ENCODE measurements around the gene LRRC36.

LRRC36 gene, protein sequence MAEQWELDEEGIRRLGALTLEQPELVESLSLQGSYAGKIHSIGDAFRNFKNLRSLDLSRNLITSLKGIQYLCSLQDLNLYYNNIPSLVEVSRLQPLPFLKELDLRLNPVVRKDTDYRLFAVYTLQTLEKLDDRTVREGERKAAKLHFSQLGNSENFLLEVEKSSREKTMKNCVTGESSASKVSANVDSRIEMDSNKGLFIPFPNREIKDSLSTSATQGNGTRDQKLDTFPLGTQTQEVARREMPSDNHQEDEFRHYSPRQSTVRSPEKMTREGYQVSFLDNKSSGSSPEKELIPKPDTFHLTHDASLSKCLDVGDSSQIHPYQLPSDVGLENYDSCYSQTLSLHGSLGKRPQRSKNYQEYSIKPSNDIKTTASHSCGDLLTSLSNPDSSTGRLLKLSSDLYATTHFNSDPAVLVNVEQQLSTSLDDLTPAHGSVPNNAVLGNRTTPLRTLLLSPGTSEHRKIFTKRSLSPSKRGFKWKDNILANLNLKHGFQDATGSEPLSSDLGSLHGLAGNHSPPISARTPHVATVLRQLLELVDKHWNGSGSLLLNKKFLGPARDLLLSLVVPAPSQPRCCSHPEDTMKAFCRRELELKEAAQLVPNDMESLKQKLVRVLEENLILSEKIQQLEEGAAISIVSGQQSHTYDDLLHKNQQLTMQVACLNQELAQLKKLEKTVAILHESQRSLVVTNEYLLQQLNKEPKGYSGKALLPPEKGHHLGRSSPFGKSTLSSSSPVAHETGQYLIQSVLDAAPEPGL

DNA sequence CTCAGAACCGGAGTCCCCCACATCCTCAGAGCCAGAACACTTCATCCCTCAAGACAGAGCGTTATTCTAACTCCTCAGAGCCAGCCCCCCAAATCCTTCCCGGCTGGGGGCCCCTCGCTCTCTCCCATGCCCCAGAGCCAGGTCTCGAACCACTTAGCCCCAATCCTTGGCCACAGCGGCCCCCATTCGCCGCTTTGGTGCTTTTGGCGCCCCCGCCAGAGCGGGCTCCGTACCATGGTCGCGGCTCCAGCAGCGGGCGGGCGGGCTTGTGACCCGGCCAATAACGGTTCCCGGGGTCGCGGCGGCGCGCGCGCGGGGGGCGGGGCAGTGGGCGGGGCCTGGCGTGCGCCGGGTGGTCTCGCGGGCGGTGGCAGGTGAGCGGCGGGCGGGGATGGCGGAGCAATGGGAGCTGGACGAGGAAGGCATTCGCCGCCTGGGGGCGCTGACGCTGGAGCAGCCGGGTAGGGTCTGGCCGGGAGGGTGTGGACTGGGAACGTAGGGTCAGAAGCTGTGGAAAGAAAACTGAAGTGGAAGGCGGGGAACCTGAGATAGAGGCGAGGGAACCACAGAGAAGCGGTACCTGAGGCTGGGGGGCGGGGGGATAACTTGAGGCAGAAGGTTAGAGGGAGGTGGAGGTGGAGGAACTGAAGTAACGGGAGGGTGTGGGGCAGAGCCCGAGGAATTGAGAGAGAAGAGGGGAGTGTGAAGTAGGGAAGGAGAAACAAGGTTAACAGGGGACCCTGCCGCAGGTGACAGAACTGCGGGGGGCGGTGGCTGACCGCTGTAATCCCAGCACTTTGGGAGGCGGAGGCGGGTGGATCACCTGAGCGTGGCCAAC lies at the start of gene LRRC36, which contains the start of gene KCTD19:
LRRC36 (plus strand) TSS at position 344 of the 838 bp plus-strand sequence; CDS start at position 392, 48 bp downstream.
KCTD19 (minus strand) TSS at position 270 of the 838 bp plus-strand sequence; CDS start at position 236, 34 bp downstream.
- DNase-seq (ENCODE audit: low spot score), result no peak

DNA sequence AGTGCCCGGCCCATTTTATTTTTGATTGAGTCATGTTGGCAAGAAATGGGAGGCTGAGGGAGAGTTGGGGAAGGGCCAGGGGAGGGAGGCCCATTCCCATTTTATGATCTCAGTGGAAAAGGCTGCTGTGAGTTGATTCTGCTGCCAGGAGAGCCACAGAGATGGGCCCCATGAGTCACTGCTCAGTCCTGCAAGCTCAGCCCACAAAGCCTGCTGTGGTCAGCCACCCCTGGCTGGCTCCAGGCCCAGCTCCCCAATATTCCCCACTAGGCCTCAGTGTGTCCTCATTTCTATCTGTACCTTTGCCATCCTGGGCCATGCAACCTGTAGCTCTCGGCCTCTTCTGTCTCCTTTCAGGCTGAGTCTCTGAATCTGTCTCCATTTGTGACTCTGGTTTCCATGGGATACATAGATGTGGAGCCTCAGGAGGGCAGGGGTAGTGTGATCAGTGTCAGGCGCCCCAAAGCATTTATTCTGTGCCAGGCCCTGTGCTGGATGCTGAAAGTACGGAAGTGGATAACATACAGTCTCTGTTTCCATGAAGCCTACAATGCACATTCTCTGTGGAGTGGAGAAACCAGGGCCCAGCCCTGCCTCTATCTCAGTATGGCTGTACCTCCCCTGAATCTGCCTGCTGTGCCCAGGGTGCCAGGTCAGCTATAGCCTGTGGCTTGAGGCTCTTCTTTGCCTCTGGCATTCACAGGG lies 49.2 kb upstream of the LRRC36 start:
- DNase-seq (ENCODE audit: low spot score), result no peak

DNA sequence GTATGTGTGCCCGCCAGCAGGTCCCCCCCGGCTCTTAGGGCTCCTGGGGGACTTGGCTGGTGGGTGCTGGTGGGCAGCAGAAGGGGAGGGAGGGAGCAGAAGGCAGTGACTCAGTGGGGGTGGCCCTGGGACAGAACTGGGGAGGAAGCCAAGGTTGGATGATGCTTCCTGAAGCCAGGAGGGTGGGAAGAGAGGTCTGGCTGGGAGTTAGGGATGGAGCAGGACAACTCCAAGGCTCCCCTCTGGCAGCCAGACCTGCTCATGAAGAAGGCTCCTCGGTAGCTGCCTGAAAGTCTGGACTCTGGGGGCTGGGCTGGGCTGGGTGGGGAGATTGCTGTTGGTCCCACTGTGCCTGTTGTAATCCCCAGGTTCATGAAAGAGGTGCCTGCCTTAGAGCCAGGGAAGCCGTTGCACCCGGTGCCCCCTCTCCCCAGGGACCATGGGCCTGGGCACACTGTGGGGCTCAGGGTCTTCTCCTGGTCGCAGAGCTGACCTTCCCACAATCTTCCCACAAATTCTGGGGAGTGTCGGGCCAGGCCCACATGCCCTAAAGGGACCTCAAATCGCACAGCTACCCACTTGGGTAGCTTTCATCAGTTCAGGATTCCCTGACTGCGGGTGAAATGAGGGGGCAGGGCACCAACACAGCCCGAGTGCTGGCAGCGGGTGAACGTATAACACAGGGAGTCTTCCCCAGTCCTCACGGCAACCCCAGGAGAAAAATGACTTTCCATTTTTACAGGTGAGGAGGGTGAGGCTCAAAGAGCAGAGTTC lies 48.4 kb upstream of the LRRC36 start:
- no peak for DNase-seq (ENCODE audit: low spot score)

DNA sequence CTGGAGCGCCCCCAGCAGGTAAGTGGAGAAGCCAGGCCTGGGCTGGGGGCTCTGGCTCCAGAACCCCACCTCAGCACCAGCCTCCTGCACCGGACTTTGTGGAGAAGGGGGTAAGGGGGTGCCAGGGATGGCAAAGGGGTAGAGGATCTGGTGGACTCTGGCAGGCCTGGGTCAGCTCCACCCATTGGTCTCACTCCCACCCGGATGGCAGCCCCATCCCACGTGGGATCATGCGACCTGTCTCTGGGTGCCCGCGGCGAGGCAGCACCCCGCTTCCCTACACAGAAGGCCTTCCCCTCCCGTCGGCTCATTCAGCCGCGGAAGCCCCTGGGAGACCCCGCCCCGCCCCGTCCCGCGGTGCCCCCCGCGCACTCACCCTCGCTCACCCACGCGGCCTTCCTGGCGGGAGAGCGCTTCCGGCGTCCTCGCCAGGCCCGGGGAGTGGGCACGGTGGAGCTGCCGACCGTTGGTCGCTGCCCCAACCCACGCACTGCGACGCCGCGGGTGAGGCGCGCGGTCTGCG lies 47.8 kb upstream of the LRRC36 start:
- DNase-seq (ENCODE audit: low spot score), result no peak

DNA sequence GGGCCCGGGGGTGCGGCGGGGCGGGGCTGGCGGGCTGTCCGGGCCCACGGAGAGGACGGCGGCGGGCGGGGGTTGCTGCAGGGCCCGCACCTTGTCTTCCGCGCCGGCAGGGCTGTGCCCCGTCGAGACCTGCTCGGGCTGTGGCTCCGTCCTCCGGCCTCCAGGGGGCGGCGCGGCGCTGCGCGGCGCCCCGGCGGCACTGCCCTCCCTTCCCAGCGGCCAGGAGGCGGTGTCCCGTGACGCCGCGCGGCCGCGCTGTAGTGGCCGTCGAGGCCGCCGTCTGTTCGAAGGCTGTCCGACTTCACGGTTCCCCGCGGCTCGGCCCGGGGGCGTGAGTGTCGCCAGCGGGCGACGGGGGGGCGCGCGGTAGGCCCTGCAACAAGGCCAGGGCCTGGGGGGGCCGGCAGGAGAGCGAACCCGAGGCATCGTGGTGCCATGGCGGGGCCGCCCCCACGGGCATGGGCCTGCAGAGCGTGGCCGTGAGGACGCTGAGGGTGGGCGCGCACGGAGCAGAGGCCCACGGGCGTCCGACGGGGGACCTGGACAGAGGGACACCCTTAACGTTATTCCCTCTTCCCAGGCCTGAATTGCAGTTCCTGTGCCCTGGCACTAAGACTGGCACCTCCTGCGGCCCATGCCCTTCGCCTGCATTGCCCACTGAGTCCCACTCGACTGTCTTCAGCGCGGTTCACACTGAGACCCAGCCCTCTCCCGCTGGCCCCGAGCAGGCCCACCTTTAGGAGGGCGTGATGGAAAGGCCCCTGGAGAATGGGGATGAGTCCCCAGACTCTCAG lies 47.1 kb upstream of the LRRC36 start, which contains the start of gene PLEKHG4:
PLEKHG4 (plus strand) TSS at position 237 of the 794 bp plus-strand sequence; CDS start at position 750, 513 bp downstream.
- DNase-seq (ENCODE audit: low spot score), result peak; percentile 21

DNA sequence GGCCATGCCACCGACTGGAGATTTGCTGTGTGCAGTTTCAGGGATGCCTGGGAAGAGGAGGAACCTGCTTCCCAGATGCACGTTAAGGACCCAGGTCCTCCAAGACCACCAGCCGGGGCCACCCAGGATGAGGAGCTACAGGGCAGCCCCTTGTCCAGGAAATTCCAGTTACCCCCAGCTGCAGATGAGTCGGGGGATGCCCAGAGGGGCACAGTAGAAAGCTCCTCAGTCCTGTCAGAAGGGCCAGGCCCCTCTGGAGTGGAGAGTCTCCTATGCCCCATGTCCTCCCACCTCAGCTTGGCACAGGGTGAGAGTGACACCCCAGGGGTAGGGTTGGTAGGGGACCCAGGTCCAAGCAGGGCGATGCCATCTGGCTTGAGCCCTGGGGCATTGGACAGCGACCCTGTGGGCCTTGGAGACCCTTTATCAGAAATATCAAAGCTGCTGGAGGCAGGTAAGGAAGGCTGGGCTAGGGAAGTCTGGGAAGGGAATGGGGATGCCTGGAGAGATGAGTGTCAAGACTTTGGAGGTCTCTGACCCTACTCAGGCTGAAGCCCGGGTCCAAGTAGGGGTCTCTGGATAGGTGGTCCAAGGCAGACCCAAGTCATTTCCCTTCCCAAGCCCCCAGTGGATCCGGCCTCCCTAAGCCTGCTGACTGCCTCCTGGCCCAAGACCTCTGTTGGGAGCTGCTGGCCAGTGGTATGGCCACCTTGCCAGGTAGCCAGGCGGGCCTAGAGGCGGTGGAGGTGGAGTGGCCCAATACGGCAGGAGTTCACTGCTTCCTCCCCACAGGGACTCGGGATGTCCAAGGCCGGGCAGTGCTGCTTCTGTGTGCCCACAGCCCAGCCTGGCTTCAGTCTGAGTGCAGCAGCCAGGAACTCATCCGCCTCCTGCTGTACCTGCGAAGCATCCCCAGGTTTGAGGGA lies 46.3 kb upstream of the LRRC36 start:
- no peak for DNase-seq (ENCODE audit: low spot score)

DNA sequence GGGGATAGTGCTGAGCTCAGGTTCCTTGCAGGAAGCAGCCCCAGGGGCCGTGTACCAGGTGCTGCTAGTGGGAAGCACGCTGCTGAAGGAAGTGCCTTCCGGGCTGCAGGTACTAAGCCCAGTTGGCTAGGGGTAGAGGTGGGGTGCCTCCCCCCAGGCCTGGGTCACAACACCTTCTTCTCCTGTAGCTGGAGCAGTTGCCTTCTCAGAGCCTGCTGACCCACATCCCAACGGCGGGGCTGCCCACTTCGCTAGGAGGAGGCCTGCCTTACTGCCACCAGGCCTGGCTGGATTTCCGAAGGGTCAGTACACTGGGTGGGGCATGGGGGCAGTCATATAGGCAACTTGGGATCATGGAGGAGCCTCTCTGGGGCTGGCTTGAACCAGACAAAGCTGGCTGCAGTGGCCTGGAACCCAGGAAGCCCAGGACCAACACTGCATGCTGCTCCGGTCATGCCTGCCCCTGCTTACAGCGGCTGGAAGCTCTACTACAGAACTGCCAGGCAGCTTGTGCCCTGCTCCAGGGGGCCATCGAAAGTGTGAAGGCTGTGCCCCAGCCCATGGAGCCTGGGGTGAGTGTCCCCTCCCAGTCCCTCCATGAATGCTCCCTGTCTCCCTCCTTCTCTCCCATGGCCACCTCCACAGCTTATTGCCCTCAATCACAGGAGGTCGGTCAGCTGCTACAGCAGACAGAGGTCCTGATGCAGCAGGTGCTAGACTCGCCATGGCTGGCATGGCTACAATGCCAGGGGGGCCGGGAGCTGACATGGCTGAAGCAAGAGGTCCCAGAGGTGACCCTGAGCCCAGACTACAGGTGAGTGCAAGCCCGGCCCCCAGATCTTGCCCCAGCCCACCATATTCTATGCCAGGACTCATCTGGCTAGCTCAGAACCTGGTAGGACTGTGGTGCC lies 44.8 kb upstream of the LRRC36 start:
- no peak for DNase-seq (ENCODE audit: low spot score)

DNA sequence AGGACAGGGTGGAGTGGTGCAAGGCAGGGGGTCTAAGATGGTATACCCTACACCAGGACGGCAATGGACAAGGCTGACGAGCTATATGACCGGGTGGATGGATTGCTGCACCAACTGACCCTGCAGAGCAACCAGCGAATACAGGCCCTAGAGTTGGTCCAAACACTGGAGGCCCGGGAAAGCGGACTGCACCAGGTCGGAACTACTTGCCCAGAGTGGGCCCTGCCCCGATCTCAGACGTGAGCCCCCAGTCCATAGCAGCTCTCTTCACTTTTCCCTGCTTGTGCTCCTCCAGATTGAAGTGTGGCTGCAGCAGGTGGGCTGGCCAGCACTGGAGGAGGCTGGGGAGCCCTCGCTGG lies 44.2 kb upstream of the LRRC36 start:
- DNase-seq (ENCODE audit: low spot score), result no peak

DNA sequence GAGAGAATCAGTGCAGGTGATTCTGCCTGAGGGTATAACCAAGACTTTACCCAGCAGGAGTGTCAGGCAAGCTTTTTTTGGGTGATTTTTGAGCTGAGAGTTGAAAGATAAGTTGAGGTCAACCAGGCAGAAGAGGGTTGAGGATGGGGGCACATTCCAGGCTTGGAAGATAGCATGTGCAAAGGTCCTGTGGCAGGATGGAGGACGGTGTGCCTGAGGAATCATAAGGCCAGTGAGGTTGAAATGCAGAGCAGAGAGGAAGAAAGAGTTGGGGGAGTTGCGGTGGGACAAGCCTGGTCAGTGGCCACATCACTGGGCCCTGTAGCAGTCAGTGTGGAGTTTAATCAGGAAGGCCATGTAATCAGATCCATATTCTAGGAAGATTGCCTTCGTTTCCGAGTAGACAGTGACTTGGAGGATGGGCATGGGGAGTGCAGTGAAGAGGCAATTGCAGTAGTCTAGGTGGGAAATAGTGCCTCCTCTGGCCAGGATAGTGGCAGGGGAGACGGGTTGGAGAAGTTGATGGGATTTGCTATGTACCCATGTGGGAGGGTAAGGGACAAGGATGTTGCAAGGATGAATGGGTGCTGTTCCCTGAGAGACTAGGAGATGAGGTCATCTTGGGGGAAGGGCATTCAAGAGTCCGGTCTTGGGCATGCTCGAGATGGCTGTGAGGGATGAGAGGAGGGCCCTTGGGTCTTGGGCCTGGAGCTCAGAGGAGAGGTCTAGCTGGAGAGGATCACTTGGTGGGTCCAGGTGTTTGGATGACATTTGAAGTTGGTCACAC lies 43.4 kb upstream of the LRRC36 start:
- DNase-seq (ENCODE audit: low spot score), result no peak

DNA sequence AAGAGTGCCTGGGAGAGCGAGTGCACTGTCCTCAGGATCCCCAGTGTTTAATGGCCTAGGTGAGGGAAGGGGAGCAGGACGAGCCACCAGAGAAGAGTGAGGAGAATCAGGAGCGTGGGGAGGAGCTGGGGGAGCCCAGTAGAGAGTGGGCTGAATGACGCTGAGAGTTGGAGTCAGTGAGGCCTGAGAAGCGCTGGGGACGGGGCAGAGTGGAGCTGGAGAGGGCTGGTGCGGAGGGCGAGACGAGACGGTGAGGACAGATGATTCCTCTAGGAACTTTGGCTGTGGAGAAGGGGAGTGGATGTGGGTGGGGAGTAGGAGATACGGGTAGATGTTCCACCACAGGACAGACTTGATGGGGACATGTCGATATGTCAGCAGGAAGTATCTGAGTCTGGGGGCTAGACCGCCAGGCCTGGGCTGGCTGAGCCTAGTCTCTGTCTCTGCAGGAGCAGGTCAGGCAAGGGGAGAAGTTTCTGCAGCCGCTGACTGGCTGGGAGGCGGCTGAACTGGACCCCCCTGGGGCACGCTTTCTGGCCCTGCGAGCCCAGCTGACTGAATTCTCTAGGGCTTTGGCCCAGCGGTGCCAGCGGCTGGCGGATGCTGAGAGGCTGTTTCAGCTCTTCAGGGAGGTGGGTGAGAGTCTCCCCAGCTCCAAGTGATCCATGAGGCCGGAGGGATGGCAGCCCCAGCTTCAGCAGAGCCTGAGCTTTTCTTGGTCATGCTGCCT lies 42.6 kb upstream of the LRRC36 start:
- no peak for DNase-seq (ENCODE audit: low spot score)

DNA sequence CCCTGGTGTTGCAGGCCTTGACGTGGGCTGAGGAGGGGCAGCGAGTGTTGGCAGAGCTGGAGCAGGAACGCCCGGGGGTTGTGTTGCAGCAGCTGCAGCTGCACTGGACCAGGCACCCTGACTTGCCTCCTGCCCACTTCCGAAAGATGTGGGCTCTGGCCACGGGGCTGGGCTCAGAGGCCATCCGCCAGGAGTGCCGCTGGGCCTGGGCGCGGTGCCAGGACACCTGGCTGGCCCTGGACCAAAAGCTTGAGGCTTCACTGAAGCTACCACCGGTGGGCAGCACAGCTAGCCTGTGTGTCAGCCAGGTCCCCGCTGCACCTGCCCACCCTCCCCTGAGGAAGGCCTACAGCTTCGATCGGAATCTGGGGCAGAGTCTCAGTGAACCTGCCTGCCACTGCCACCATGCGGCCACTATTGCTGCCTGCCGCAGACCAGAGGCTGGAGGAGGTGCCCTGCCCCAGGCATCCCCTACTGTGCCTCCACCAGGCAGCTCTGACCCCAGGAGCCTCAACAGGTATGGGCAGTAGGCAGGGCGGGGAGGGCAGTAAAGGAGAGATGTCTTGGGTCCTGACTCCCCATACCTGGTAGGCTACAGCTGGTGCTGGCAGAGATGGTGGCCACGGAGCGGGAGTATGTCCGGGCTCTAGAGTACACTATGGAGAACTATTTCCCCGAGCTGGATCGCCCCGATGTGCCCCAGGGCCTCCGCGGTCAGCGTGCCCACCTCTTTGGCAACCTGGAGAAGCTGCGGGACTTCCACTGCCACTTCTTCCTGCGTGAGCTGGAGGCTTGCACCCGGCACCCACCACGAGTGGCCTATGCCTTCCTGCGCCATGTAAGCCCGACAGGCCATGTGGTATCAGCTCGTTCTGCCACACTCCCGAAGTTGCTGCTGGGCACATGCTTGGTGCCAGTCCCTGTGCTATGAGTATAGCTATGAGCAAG lies 41.6 kb upstream of the LRRC36 start:
- no peak for DNase-seq (ENCODE audit: low spot score)

DNA sequence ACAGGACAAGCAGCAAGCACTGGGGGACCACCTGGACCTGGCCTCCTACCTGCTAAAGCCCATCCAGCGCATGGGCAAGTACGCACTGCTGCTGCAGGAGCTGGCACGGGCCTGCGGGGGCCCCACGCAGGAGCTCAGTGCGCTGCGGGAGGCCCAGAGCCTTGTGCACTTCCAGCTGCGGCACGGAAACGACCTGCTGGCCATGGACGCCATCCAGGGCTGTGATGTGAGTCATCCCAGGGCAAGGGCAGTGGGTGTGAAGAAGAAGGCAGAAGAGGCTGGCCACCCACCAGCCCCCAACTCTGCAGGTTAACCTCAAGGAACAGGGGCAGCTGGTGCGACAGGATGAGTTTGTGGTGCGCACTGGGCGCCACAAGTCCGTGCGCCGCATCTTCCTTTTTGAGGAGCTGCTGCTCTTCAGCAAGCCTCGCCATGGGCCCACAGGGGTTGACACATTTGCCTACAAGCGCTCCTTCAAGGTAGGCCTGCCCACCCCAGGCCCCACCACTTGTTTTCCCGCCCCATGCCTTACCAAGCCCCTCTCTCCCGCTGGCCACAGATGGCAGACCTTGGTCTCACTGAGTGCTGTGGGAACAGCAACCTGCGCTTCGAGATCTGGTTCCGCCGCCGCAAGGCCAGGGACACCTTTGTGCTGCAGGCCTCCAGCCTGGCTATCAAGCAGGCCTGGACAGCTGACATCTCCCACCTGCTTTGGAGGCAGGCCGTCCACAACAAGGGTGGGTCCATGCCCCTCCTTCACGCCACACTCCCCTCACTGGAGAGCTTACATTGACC lies 40.0 kb upstream of the LRRC36 start:
- no peak for DNase-seq (ENCODE audit: low spot score)

DNA sequence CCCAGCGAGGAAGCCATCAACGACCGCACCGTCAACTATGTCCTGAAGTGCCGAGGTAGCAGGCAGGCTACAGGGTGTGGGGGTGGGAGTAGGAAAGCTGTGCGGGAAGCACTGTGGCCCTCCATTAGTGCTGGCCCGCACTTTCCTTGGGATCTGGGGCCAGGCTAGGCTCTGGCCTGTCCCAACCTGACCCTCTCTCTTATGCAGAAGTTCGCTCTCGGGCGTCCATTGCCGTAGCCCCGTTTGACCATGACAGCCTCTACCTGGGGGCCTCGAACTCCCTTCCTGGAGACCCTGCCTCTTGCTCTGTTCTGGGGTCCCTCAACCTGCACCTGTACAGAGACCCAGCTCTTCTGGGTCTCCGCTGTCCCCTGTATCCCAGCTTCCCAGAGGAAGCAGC lies 38.7 kb upstream of the LRRC36 start:
- DNase-seq (ENCODE audit: low spot score), result no peak

DNA sequence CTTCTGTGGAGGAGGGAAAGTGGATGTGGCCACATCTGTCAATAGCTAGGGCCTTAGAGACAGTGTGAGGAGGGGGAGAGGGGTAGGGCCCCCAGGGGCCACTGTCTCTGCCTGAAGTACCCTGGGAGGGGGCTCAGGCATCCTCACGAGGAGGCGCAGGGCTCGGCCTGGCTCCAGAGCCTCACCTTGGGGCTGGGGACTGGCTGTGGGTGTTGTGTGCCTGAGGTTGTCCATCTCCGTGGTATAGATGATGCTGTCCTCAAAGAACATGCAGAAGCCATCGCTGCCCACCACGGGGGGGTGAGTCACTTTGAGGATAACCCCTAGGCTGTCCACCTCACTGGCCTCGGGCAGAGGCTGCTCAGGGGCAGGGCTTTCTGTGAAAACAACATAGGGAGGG lies 35.2 kb upstream of the LRRC36 start:
- DNase-seq (ENCODE audit: low spot score), result no peak

Data from putamen (tissue), 1 donor.